ENCODE measurements around the gene TAL1.
"Not testable (repeated sequence)": the region's sequence is repeated elsewhere in the genome, so short reads cannot be mapped to it uniquely, and the experiment has no call there.

Gene TAL1

DNA sequence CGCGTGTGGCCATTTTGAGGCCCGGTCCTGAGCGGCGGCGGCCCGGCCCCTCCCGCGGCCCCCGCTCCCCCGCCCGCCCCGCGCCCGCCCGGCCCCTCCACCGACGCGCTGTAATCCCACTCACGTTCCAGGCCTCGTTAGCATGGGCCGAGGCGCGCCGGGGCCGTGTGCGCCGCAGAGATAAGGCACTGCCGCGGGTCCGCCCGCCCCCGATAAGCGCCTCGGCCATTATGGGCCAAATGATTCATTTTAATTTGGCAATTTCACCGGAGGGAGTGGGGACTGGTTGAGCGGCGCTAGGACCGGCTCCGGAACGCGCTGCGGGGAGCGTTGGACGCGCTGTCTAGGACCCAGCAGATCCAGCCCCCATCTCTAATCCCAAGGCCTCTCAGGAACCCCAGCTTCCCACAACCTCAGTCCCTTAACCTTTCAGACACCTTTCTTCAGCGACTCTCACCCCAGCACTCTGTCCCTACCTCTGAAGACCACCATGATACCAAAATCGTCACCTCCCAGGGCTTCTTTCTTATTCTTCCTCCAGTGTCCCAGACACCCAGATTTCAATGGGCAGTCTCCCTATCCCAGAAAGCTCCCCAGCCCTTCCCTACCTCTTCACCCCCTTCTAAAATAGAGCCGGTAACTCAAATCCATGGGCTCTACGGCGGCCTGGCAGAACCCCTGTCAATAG is at the start of gene TAL1:
TAL1 (minus strand) TSS at position 39 of the 688 bp plus-strand sequence. CDS start 6,337 bp downstream, outside the sequence.
- DNase-seq (ENCODE audit: low read depth, low spot score): no peak

GRCh38 chr1:47280142-47280541 is 48.1 kb upstream of the TAL1 start:
- DNase-seq (ENCODE audit: low read depth, low spot score): no peak

DNA sequence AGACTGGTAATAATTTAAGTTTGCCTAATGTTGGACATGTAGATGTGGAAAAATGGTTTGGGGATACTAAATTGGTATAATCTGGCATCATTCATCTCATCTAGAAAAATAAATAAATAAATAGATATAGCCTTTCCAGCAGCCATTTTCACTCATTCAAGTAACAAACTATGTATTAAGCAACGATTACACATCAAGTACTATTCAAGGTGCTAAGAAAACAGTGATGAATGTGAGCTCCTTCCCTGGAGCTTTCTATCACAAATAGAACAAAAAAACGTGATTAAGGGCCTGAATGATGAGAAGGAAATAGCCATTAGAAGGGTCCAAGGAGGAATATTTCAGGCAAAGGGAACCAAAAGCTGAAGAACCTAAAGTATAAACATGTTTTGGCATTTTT is 44.8 kb upstream of the TAL1 start:
- DNase-seq (ENCODE audit: low read depth, low spot score): no peak

- DNase-seq (ENCODE audit: low read depth, low spot score): not testable (repeated sequence)
These were observed 43.8 kb upstream of the TAL1 start for GRCh38 chr1:47275811-47276210.

DNA sequence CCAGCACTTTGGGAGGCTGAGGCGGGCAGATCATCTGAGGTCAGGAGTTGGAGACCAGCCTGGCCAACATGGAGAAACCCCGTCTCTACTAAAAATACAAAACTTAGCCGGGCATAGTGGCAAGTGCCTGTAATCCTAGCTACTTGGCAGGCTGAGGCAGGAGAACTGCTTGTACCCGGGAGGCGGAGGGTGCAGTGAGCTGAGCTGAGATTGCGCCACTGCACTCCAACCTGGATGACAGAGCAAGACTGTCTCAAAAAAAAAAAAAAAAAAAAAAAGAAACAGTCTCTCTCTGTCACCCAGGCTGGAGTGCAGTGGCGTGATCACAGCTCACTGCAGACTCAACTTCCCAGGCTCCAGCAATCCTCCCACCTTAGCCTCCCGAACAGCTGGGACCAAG is 33.5 kb upstream of the TAL1 start:
- not testable (repeated sequence) for DNase-seq (ENCODE audit: low read depth, low spot score)

DNA sequence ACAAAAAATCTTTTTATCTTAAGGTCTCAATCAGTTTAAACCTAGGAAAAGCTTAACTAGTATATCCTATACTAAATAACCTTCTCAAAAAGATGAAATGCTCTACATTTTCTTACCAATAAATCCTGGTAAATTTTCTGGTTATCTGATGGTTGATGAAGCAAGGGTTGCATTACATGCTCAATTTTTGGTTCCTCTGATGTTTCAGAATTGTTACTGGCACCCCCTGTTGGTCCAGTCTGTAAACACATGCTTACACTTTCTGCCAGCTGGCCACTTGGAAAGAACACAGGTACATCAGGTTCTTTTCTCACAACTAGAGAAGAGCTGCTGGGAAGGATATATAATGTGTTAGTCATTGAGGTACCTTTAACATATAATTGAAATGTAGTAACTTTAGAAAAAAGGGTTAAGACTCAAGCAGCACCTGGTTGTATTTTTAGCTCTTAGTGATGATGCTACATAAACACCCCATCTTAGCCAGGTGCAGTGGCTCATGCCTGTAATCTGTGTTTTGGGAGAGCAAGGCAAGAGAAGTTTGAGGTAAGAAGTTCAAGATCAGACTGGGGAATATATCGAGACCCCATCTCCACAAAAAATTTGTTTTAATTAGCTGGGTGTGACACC is 30.9 kb upstream of the TAL1 start:
- peak; percentile 5 for DNase-seq (ENCODE audit: low read depth, low spot score)

DNA sequence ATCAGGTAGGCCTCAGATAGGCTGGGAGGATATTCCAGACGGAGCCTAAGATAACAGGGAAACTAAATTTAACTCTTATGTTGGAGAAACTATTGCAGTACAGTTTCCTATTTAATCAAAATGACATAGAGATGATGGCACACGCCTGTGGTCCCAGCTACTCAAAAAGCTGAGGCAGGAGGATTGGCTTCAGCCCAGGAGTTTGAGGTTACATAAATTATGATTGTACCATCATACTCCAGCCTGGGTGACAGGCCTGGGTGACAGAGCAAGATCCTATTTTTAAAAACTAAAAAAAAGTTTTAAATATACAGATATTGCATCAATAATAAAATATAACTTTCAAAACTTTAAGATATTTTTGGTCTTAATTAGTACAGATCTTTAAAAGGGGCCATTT is 25.2 kb upstream of the TAL1 start:
- no peak for DNase-seq (ENCODE audit: low read depth, low spot score)

DNA sequence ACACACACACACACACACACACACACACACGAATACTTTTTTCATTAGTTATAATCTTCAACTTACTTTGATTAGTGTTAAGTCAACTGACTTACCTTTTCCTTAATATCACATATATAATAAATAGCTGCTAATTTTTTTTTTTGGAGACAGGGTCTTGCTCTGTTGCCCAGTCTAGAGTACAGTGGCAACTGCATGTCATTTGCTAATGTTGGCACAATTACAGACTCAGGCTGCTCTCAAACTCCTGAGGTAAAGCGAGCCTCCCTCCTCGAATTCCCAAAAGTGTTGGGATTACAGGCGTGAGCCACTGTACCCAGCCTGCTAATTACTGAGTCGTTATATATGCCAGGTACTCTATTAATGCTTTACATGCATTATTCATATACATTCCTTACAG is 20.8 kb upstream of the TAL1 start:
- DNase-seq (ENCODE audit: low read depth, low spot score): no peak

DNA sequence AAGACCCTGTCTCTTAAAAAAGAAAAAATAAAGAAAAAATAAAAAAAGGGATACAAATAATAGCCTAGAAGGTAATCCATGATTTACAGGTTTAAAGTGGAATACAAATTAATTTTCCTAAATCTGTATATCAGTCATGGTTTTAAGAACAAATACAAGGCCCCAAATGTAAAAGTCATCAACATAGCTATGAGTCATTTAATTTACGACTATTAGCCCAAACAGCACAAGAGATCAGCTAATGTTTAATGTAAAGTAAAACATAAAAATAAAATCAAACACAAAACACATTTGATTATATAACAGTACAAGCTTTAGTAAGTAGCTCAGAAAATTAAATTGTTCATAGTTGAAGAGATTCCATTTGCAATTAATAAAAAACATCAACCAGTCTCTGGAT is 20.3 kb upstream of the TAL1 start:
- no peak for DNase-seq (ENCODE audit: low read depth, low spot score)

- no peak for DNase-seq (ENCODE audit: low read depth, low spot score)
These were observed 17.7 kb upstream of the TAL1 start for GRCh38 chr1:47249755-47250154.

- no peak for DNase-seq (ENCODE audit: low read depth, low spot score)
These were observed 12.4 kb upstream of the TAL1 start for GRCh38 chr1:47244339-47244862.

- DNase-seq (ENCODE audit: low read depth, low spot score): no peak
These were observed 11.9 kb upstream of the TAL1 start for GRCh38 chr1:47243910-47244309.

DNA sequence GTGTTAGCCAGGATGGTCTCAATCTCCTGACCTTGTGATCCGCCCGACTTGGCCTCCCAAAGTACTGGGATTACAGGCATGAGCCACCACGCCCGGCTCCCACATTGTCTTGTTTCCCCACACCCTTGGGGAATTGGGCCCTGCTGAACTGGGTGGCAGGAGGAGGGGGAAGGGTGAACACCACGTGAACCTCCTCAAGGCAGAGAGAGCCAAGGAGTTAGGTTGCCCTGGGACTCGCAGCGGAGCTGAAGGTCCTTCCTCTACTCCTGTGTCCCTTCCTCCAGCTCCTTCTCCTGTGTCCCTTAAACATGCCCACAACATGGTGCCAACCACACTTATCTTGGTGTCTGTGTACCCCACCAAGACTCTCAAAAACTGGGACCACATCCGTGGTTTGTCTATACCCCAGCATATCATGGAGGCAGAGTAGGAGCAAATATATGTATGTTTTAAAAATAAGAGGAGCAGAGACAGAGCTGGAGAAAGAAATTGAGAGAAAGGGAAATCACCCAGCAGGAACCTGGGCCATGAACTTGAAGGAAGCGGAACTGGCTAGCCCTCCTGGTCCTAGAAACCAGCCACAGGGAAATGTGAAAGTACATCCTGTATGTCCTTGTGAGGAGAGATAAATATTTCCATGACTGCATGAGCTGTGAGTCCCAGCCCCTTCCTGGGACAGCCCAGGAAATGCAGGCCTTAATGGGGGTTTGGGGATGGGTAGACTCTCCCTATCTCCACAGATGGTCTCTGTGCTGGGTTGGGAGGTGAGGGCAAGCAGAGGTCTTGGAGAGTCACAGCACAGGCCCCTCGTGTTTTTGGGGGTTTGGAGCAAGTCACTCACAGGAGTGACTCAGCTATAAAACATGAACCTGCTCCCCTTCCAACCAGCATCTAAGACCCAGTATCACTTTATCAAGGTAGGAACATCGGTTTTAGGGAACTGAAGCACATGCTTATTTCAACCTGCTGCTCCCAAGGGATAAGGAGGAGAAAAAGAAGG is 9.4 kb upstream of the TAL1 start:
- no peak for DNase-seq (ENCODE audit: low read depth, low spot score)

GRCh38 chr1:47238935-47239592 is 7.0 kb upstream of the TAL1 start:
- DNase-seq (ENCODE audit: low read depth, low spot score): no peak

DNA sequence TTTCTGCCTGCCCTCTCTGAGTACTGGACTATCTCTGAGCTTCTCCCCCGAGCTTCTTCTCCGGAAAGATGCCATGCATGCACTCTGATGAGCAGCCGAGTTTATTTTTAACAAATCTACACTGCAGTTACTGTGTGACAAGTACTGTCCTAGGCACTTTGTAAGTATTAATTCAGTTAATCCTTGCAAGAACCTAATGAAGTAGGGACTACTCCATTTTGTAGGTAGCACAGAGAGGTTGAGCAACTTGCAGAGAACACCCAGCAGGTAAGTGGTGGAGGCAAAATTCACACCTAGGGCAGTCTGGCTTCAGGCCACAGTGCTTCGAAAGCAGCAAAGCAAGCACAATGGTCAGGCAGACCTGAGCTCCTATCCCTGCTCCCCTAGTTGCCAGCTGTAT is 3.8 kb upstream of the TAL1 start:
- no peak for DNase-seq (ENCODE audit: low read depth, low spot score)

DNA sequence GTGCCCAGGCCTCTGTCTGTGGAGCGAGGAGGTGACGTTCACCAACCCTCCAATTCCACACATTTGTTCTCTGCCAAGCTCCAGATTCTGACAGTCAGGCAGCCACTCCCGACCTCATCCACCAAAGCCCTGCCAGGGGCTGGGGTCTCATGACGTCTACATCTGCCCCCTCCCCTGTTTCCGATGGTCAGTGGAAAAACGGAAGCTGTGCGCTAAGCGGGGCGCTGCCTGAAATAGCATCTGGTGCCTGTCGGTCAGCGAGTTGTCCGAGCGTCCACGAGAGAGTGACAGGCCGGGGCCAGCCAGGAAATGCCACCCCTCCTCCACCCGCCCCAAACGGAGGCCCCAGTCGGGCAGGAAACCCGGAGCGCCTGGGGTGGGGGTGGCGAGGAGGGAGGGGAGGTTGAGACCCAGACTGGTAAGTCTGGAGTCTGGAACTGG is 3.2 kb upstream of the TAL1 start:
- no peak for DNase-seq (ENCODE audit: low read depth, low spot score)

DNA sequence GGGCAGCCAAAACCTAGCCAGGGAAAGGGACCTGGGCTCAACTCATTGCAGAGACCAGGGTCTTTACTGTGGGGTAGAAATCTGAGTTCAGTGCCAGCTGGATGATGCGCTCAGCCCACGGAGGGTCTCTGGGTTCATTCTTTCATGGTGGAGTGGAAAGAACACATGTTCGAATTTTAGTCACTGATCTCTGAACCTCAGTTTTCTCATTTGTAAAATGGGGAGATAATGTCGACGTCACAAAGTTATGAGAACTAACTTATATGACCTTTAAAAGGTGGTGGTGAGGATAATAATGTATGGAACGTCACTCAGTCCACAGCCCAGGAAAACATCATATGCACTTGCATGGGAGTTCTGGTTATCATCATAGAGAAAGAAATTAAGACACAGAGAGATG is 1.2 kb upstream of the TAL1 start:
- no peak for DNase-seq (ENCODE audit: low read depth, low spot score)

DNA sequence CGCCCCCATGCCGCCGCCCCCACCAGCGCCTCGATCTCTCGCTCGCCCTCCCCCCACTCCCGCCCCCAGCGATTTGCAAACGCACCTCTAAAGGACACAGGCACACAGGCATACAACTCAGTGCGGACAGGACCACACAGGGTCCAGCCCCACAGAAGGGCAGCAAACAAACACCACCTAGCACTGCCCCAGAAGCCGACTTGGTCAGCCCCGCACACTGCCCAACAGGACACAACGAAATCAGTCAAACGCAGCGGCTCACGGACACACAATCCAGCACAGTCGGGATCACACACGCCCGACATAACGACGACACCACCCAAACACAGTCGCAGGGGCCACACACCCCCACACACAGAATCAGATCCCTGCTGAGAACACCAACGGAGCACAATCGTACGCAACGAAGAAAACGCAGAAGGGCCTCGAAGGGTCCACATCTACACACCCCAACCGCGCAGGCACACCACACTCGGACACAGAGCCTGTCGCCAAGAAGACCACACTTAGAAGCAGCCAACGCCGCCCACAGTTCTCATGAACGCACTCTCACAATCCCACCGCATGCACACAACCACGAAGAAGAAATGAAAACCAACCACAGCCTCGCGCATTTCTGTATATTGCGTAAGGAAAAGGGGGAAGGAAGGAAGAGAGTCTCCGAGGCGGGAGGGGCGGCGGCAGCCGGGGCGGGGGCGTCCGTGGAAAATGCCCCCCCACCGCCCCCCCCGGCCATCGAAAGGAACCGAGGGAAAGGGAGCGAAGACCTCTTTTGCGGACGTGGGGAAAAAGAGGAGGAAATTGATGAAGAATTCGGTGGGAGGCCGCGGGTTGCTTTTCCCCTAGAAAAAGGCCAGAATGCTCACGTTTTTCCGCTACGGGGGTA is 481 bp downstream of the TAL1 start:
- no peak for DNase-seq (ENCODE audit: low read depth, low spot score)

- DNase-seq (ENCODE audit: low read depth, low spot score): no peak
These were observed 1.2 kb downstream of the TAL1 start for GRCh38 chr1:47230692-47231300.

Measured in activated CD4-positive, CD25-positive, alpha-beta regulatory T cell treated with anti-CD3 and anti-CD28 coated beads, Interleukin-2, amount 50 U/mL, for 16 hours (primary cell).